SHP77 treated with DMSO at 0.1 percent for 48 hours (cell line): ENCODE data around the gene COQ10B.

Experiments
- DNase-seq: peaks from one replicate; lab custom pipeline; 2025; lab: John Stamatoyannopoulos, UW

COQ10B gene

DNA sequence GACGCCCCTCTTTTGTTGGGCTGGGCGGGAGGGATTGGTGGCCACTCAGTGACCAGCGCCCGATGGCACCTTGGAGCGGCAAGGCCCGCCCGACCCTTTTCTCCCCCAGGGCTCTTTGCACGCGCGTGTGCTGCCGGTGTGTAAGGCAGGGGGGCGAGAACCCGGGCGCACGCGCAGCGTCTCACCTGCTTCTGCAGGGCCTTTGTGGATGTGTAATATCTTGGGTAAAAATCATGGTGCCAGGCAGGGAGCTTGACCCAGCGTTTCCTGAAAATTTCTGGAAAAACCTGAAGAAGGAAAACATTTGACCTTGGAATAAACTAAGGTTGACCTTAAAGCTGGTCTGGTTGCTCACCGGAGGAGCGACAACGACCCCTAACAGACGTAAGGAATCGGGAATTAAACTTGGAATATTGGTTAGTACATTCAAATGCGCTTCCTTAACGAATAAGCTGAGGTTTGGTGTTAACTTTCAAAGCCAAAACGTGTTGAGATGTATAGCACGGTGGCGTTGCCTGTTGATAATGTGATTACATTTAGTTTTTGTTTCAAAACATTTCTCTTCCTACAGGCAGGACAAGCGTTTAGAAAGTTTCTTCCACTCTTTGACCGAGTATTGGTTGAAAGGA is 47.3 kb downstream of the COQ10B start:
- no peak for DNase-seq

DNA sequence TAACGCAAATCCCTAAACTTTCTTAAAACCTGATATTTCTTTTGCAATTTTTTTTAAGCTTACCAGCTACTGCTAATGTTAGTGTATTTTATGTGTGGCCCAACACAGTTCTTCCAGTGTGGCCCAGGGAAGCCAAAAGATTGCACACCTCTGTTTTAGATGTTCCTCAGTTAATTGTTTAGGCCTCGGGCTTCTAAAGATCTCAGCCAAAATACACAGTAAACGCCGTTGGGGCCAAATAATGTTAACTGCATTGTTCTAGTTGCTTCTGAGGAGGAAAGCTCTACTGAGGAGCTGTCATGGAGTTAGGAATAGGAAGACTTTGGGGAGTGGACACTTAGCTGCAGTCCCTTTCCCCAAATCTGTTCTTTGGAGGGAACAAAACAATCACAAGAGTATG is 48.8 kb downstream of the COQ10B start:
- DNase-seq = no peak

DNA sequence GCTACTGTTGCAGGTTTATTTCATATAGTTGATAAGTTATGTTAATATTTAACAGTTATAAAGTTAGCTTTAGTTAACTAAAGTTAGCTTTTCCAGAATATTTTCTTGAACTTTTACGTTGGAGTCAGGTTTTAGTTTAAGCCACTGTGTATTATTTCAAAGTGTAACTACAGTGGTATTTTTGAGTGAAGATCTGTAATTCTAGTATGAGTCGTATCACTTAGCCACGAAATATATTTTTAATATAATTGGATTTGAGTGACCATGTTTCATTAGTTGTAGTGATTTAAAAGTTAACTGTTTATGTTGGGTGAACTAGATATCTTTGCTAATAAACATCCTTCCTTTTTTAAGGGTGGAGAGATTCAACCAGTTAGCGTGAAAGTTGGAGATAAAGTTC is 49.3 kb downstream of the COQ10B start:
- DNase-seq = no peak

DNA sequence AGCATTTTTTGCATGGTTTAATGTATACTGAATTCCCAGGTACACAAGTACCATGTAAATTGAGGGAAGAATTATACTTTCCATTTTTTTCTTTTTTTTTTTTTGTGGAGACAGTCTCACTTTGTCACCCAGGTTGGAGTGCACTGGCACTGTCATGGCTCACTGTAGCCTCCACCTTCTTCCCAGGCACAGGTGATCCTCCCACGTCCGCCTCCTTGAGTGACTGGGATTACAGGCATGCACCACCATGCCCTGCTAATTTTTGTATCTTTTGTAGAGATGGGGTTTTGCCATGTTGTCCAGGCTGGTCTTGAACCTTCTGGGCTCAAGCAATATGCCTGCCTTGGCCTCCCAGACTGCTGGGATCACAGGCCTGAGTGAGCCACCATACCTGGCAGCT is 50.6 kb downstream of the COQ10B start:
- DNase-seq = no peak

DNA sequence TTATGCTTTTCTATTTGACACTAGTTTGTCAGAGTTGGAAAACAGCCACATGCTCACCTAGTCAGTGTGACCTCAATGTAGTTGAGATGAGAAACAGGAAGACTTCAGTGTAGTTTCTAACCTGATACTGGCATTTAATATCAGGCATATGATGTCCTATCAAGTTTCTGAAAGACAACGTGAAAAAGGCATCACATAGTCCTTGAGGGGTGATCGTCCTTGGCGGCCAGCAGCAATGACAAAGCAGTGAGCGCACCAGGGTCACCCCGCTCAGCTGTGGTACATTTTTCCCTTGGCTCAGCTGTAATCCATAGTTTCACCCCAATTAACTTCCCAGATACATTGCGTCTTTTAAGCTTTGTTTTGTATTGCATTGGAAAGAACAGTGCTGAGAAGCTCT is 51.2 kb downstream of the COQ10B start:
- DNase-seq = no peak

DNA sequence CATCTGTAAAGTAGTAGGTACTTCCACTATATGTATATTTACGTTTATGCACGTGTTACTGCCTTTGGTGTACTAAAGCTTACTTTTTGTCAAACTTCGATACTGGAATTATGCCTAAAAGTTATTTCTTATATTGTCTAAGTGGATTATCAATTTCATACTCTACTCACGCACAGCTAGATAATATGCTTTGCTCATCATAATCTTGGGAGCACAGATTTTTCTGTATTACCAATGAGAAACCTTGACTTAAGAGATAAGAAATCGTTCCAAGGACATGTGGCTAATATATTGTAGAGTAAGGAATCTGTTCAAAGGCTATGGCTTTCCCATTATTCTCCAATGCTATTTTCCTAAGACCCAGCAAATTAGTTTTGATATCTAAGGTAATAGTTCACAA is 53.3 kb downstream of the COQ10B start:
- no peak for DNase-seq

DNA sequence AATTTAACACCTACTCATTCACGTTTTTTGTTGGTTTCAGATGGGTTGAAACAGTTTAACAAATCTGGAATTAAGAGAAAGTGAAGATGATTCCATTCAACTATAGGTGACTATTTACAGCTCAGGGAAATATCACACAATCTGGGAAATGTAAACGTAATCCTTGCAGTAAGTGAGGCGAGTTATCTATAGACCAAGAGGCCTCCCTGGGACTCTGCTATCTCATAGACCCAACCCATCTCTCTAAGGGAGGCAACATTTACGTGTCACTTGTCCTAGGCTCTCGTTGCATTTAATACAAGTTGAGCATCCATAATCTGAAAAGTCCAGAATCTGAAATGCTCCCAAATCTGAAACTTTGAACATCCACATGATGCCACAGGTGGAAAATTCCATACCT is 60.6 kb downstream of the COQ10B start:
- no peak for DNase-seq

DNA sequence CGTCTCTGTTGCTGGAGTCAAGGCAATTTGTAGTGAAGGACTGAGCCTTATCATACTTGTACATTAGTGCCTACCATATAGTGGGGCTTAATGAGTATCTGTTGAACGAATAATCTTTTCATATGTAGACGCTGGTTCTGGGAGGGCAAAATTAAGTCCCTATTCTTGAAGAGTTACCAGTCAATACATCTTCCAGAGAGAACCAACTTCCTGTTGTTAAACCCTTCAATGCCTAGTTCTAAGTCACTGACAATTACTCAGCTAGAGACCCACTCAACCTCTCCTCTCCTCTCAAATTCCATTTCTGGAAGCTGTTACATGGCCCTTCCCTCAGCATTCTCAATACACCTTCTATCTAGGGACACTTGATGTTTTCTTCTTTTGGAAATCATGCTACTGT is 61.4 kb downstream of the COQ10B start:
- DNase-seq = peak; percentile 5

DNA sequence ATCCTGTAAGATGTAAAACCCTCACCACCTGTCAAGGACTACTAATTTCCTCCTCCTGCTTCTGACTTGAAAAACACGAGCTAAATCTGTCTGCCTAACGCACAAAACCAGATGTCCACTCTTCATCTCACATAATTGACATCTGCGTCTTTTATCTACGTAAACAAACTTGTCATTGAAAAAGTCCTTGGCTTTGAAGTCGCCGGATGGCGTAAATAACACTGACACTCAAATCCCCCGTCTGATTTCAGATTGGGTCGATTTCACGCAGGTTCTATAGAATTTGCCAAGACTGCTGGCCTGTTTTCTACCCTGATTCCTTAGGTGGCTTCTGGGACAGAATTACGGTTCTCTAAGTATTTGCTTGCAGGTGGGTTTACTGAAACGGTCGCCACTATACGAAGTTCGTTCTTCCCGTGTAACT is 62.0 kb downstream of the COQ10B start:
- no peak for DNase-seq

DNA sequence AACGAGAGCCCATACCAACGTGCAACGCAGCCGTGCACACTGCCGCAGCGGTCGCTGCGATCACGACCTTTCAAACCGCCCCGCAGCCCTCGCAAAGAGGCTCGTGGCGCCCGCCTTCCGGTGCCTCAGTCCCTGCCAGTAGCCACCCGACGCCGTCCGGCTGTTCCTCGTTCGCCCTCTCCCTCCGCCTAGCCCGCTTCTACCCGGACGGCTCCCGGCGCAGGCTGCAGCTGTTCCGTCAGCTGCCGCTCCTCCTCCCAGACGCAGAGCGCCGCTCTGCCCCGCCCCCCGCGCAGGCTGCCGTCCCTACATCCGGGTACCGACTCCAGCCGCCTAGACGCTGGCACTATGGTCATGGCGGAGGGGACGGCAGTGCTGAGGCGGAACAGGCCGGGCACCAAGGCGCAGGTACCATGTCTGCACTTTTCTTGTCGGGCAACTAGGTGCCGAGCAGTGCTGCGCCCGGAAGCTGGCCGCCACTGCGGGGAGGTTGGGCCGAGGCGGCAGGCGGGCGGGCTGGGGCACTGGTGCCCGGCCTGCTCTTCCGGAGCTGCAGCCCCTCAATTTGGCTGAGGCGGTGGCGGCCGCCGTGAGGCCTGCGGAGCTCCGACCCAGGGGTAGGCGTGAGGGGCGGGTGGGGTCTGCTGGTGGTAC is 62.5 kb downstream of the COQ10B start, which contains the start of gene MOB4:
Gene MOB4 (plus strand): TSS at position 328 of the 654 bp plus-strand sequence. CDS start 21 bp downstream, at position 349.
- peak; percentile 80 for DNase-seq

DNA sequence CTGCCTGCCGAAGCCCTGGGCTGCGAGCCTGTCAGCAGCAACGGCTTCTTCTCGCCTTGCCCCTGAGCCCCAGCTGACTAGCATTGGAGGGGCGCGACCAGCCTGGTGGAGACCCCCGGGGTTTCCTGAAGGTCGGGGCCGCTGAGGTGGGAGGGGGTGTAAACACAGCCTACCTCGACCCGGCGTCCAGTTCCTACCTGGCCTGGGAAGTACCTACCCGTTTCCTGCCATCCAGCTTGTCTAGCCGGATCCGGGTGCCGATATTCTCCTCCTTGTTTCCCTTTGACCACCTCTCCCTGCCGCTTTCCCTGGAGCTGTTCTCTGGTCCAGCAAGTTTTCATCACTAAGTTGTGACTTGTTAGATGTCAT is 63.0 kb downstream of the COQ10B start:
- no peak for DNase-seq

DNA sequence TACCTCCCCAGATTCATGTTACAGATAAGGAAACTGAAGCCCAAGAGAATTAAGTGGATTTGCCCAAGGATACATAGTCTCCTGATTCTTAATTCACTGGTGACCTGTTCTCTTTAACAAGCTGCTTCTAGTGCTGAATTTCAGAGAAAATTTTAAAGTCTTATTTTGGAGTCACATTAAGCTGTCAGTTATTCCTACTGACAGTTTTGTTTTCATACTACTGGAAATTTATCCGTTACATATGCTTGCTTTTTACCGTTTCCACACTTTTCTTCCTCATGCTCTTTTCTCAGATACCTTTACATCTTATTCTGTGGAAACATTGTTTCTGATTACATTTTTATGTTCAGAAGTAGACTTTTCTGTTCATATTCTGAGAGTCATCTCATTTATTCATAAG is 63.8 kb downstream of the COQ10B start:
- DNase-seq = no peak
